GM18519 (cell line): Measurements from ENCODE around the gene CBARP.

Source experiments
- ATAC-seq: cut with Tn5 transposase; IDR thresholded peaks from one replicate; pipeline ENCODE4 v1.9.1; 2021; ENCODE audit warnings: mild to moderate bottlenecking, moderate library complexity; ENCODE audit not compliant: unreplicated experiment, low FRiP score

CBARP gene

DNA sequence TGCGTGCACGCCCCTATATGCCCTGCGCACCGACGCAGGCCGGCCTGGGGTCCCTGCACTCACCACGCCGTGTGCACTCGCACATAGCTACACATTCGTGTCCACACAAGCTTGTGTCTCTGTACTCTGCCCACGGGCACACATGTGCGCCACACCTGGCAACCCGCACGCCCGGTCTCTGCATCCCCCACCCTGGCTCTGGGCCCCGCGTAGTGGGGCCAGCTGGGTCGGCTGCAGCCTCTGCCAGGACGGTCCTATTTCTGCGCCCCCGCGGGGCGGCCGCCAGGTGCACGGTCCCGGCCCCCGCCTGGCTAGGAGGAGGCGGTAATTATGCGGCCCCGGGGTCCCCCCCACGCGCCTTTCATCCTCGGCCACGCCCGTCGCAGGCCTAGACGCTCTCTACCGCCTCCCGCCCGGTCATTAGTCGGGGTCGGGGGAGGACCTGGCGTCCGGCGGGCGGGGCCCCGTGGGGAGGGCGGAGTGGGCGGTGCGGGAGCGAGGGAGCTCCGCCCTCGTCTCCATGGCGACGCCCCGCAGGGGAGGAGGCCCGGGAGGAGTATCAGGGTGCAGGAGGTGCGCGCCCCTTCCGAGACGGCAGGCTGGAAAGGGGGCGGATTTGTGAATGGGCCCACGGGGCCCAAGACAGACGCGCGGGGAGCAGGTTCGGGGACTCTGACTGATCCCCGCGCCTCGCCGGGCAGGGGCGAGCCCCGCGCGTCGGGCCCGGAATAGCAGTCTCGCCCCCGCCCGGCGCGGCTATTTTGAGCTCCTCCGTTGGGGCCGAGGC, 28.5 kb upstream of the CBARP start:
- ATAC-seq = no peak

DNA sequence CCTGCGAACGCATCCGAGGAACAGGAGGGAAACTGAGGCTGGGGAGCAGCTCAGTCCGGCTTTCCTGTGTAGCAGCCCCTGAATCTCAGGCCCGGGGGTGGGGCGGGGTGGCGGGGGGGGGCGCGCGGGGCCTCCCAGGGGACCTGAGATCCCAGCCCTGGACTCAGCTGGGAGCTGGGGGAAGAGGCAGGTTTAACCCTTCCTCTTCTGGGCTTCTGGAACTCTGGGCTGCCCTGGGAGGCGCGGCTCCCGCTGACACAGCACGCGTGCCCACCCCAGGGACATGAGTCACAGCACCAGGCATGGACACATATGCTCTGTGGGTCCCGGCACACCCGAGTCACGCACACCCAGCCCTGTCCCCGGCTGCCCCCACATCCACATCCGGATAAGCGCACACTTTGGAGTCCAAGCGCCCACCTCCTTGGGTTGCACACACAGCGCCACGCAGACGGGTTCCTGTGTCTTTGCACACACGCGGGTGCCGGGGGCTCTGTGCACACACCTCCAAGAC, 27.9 kb upstream of the CBARP start:
- ATAC-seq = no peak

DNA sequence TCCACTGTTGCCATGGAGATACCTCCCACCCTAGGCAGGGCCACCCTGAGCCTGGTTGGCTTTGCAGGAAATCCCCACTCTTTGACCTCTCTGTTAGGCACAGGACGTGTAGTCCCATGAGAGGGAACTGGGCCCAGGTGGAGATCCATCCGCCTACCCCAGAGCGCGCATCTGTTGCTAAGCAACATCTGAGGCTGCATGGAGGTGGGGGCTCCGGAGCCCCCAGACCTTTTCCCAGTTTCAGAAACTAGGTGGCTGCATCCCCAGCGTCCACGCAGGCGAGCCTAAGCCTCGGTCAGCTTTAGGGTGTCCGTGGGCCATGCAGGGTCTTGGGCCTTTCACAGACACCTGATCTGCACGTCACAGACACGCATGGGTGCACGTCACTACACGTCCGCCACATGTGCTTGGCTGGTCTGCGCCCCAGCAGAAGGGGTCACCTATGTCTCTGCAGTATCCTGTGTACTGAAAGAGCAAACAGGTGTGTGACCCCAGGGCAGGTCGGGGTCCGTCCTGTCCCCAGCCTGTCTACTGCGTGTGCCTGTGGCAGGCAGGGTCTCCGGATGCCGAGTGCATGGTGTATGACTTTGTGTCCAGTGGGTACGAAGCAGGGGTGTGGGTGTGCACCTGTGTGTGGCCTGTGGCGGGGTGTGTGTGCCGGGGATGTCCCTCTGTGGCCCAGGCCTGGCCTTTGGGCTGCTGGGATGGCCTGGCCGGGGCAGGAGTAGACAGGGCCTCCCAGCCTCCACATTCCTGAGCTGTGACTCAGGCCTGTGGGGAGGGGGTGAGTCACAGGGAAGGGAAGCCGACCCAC, 27.2 kb upstream of the CBARP start:
- no peak for ATAC-seq

DNA sequence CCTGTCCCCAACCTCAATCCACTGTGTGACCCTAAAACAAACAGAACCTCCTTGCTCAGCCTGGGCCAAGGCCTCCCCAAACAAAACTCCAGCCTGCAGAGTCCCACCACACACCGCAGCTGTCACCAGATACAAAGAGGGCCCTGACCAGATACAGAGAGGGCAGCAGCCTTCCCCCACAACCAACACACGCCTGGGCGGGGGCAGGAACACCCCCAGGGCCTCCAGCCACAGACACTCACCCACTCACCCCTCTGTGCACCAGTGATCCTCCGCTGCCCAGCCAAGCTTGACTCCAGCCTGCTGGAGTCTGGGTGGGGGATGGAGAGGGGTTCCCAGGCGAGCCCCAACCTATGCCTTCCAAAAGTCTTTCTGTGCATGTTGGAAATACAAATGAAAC, 25.4 kb upstream of the CBARP start:
- no peak for ATAC-seq

GRCh38 chr19:1262623-1263123, 24.9 kb upstream of the CBARP start:
- ATAC-seq = no peak

GRCh38 chr19:1261798-1262622, 24.2 kb upstream of the CBARP start:
- ATAC-seq = no peak

GRCh38 chr19:1261538-1261797, 23.7 kb upstream of the CBARP start:
- ATAC-seq = no peak

GRCh38 chr19:1260749-1261537, 23.1 kb upstream of the CBARP start:
- ATAC-seq = peak; percentile 41

DNA sequence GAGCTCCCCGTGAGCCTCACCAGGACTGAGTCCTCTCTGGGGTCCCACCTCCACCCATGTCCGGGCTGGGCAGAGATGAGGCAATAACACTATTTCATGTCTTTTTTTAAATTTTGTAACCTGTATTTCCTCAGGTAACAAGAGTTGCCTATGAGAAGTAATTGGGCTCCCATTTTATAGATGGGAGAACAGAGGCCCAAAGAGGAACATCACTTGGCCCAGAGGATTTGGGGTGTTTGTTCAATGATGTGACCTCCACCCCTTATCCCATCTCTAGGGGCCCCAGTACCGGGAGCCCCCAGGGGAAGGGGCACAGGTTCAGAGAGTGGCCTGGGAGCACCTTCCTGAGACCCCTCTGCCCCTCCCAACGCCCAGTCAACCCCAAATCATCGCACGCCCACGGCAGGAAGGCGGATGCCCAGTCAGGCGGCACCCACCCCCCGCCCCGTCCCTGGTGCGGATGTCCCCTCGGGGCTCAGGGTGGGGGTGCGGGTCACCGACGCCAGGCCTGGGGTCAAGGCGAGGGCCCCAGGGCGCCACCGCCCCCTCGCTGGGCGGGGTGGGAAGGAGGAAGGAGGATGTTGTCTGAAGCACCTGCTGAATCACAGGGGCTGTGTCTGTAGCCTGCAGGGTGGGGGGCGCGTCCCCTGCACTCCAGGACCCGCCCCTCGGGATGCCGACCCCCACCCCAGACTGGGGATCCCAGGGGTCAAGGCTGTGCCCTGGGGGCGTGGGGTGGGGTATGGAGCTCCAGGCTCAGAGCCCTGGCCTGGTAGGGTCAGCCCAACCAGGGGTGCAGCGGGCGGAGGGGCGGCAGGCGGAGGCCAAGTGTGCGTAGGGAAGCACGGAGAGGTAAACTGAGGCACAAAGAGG, 22.3 kb upstream of the CBARP start:
- no peak for ATAC-seq

GRCh38 chr19:1259206-1259875, 21.5 kb upstream of the CBARP start:
- ATAC-seq = no peak

- ATAC-seq = no peak
Measured at GRCh38 chr19:1258707-1259205, 21.0 kb upstream of the CBARP start.

GRCh38 chr19:1258163-1258492, 20.3 kb upstream of the CBARP start:
- no peak for ATAC-seq

DNA sequence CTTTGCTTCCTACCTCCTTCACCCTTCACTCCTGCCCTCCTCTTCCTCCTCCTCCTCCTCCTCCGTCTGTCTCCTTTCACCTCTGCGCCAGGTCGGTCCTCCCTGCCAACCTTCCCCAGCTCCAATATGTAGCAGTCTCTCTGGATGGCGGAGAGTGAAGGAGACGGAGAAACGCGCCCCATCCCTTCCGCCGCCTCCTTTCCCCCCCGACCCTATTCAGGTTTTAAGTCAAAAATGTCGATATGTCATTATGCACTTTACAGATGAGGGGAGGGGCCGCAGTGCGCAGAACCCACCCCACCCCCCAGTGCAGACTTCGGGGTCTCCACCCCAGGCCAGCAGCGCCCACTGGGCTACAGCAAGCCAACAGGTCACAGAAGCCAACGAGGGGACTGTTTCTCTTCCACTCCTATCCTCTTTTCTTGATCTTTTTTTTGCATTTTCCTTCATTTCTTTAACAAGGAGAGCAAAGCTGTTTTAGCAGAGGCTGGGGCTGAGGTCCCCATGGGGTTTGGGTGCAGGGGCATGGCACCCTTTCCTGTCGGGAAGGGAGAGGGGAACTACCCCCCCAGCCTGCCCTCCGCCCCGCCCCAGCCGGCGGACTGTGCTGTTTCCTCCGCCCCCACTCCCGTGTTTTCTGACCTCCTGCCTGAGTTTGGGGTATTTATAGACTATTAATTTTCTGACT, 19.8 kb upstream of the CBARP start:
- ATAC-seq = no peak

- no peak for ATAC-seq
Measured at GRCh38 chr19:1256646-1257474, 19.1 kb upstream of the CBARP start.

- no peak for ATAC-seq
Measured at GRCh38 chr19:1255186-1256161, 17.7 kb upstream of the CBARP start.
